ENCODE data around the gene TTC7B.

TTC7B gene

GRCh38 chr14:90641168-90641567 lies 175.1 kb downstream of the TTC7B start:
- no peak for TF ChIP-seq MAX (IDR thresholded peaks at IDR 0.05)
- TF ChIP-seq REST (IDR thresholded peaks at IDR 0.05; ENCODE audit: low read depth) = no peak
- no peak for TF ChIP-seq EP300 (IDR thresholded peaks at IDR 0.05; ENCODE audit: borderline replicate concordance)
- TF ChIP-seq EGR1 (IDR thresholded peaks at IDR 0.05) = no peak

- no peak for TF ChIP-seq EGR1 (IDR thresholded peaks at IDR 0.05)
- no peak for TF ChIP-seq NFIC (IDR thresholded peaks at IDR 0.05)
- TF ChIP-seq TAF1 (IDR thresholded peaks at IDR 0.05; ENCODE audit: low read depth) = no peak
- no peak for TF ChIP-seq EP300 (IDR thresholded peaks at IDR 0.05; ENCODE audit: borderline replicate concordance)
- TF ChIP-seq FOXM1 (IDR thresholded peaks at IDR 0.05; ENCODE audit: borderline replicate concordance, low read depth) = no peak
- no peak for TF ChIP-seq MAX (IDR thresholded peaks at IDR 0.05)
- no peak for TF ChIP-seq CEBPB (IDR thresholded peaks at IDR 0.05)
- TF ChIP-seq TCF12 (IDR thresholded peaks at IDR 0.05; ENCODE audit: low read depth) = no peak
- TF ChIP-seq TEAD4 (IDR thresholded peaks at IDR 0.05) = no peak
- TF ChIP-seq RAD21 (IDR thresholded peaks at IDR 0.05; ENCODE audit: low read depth) = no peak
Measured at GRCh38 chr14:90639641-90640040, 176.6 kb downstream of the TTC7B start.

GRCh38 chr14:90632871-90633270 lies 183.4 kb downstream of the TTC7B start:
- TF ChIP-seq YY1 (IDR thresholded peaks at IDR 0.05; ENCODE audit: low read depth) = no peak
- no peak for TF ChIP-seq TEAD4 (IDR thresholded peaks at IDR 0.05)
- no peak for TF ChIP-seq TAF1 (IDR thresholded peaks at IDR 0.05; ENCODE audit: low read depth)
- TF ChIP-seq USF1 (IDR thresholded peaks at IDR 0.05) = no peak
- TF ChIP-seq ZBTB7A (IDR thresholded peaks at IDR 0.05; ENCODE audit: low read depth) = no peak
- no peak for TF ChIP-seq CREB1 (IDR thresholded peaks at IDR 0.05; ENCODE audit: low read depth)
- TF ChIP-seq TCF12 (IDR thresholded peaks at IDR 0.05; ENCODE audit: low read depth) = no peak
- TF ChIP-seq REST (IDR thresholded peaks at IDR 0.05; ENCODE audit: low read depth) = no peak
- no peak for TF ChIP-seq CEBPB (IDR thresholded peaks at IDR 0.05)
- TF ChIP-seq RAD21 (IDR thresholded peaks at IDR 0.05; ENCODE audit: low read depth) = no peak
- no peak for TF ChIP-seq FOXM1 (IDR thresholded peaks at IDR 0.05; ENCODE audit: borderline replicate concordance, low read depth)
- no peak for TF ChIP-seq EP300 (IDR thresholded peaks at IDR 0.05; ENCODE audit: borderline replicate concordance)
- TF ChIP-seq EGR1 (IDR thresholded peaks at IDR 0.05) = no peak
- no peak for TF ChIP-seq NFIC (IDR thresholded peaks at IDR 0.05)
- TF ChIP-seq MAX (IDR thresholded peaks at IDR 0.05) = no peak

- TF ChIP-seq USF1 (IDR thresholded peaks at IDR 0.05) (no peak), NFIC (IDR thresholded peaks at IDR 0.05) (no peak), MAX (IDR thresholded peaks at IDR 0.05) (no peak), TAF1 (IDR thresholded peaks at IDR 0.05; ENCODE audit: low read depth) (no peak), ZBTB7A (IDR thresholded peaks at IDR 0.05; ENCODE audit: low read depth) (no peak), CREB1 (IDR thresholded peaks at IDR 0.05; ENCODE audit: low read depth) (no peak), YY1 (IDR thresholded peaks at IDR 0.05; ENCODE audit: low read depth) (no peak), TCF12 (IDR thresholded peaks at IDR 0.05; ENCODE audit: low read depth) (no peak), REST (IDR thresholded peaks at IDR 0.05; ENCODE audit: low read depth) (no peak), RAD21 (IDR thresholded peaks at IDR 0.05; ENCODE audit: low read depth) (no peak), EGR1 (IDR thresholded peaks at IDR 0.05) (no peak), FOXM1 (IDR thresholded peaks at IDR 0.05; ENCODE audit: borderline replicate concordance, low read depth) (no peak), TEAD4 (IDR thresholded peaks at IDR 0.05) (no peak), CEBPB (IDR thresholded peaks at IDR 0.05) (no peak), EP300 (IDR thresholded peaks at IDR 0.05; ENCODE audit: borderline replicate concordance) (no peak)
Measured at GRCh38 chr14:90632451-90632850, 183.8 kb downstream of the TTC7B start.
